ENCODE data around the gene ARL17B.
"Not testable (repeated sequence)": the region's sequence is repeated elsewhere in the genome, so short reads cannot be mapped to it uniquely, and the experiment has no call there.

ARL17B gene

DNA sequence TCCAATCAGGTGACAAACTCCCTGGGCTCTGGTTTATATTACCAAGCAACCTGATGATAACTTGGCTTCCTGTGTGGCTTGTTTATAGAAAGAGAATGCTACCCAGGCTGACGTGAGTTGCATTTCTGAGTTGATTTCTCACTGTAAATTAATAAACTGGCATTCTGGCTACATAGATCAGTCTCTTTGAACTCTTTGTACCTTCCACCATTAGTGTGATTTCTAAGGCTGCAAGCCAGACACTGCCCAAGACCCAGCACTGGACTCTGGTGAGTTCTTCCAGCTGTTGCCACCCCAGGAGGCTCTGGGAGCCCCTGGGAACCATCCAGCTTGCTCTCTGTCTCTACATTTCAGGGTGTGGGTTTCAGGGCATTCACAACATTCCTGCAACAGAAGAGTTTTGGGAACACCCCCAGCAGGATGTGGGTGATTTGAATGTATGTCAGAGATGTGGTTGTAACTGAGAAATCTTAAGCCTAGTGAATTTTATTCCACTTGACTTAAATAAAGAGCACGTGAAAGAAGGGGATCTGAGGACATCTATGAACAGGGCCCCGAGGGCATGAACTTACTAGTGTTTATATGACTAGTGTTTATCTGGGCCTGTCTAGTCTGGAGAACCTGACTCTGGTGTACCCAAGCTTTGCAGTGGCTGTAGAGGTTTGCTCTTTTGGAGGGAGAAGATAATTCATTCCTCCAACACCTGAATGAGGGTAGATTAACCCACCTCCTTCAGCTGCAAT lies 96.9 kb downstream of the ARL17B start (continued):
- TF ChIP-seq ZNF510 (tag by site-specific recombination; IDR thresholded peaks at IDR 0.05; ENCODE audit: insufficient replicate concordance) (no peak), YY2 (tag by site-specific recombination; IDR thresholded peaks at IDR 0.05) (no peak), ZNF184 (tag by site-specific recombination; IDR thresholded peaks at IDR 0.05) (no peak), ZNF169 (tag by site-specific recombination; IDR thresholded peaks at IDR 0.05) (no peak), SCRT1 (tag by site-specific recombination; IDR thresholded peaks at IDR 0.05; ENCODE audit: borderline replicate concordance) (0 out of 2 replicates have a peak, but pooled peaks have one; percentile 52), ZNF830 (tag by site-specific recombination; IDR thresholded peaks at IDR 0.05; ENCODE audit: low read depth) (no peak), BCL6B (tag by site-specific recombination; IDR thresholded peaks at IDR 0.05) (no peak), ZNF791 (tag by site-specific recombination; IDR thresholded peaks at IDR 0.05) (no peak), ZNF785 (tag by site-specific recombination; IDR thresholded peaks at IDR 0.05) (no peak), ZNF404 (tag by site-specific recombination; IDR thresholded peaks at IDR 0.05) (no peak), IKZF3 (tag by site-specific recombination; IDR thresholded peaks at IDR 0.05) (no peak), MEIS1 (CRISPR knock-in tag; IDR thresholded peaks at IDR 0.05; ENCODE audit: borderline replicate concordance) (no peak)
- TF ChIP-seq, protein P1, sequence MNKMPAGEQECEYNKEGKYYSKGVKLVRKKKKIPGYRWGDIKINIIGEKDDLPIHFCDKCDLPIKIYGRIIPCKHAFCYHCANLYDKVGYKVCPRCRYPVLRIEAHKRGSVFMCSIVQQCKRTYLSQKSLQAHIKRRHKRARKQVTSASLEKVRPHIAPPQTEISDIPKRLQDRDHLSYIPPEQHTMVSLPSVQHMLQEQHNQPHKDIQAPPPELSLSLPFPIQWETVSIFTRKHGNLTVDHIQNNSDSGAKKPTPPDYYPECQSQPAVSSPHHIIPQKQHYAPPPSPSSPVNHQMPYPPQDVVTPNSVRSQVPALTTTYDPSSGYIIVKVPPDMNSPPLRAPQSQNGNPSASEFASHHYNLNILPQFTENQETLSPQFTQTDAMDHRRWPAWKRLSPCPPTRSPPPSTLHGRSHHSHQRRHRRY (tag by site-specific recombination; IDR thresholded peaks at IDR 0.05) = no peak
- TF ChIP-seq, protein P2, sequence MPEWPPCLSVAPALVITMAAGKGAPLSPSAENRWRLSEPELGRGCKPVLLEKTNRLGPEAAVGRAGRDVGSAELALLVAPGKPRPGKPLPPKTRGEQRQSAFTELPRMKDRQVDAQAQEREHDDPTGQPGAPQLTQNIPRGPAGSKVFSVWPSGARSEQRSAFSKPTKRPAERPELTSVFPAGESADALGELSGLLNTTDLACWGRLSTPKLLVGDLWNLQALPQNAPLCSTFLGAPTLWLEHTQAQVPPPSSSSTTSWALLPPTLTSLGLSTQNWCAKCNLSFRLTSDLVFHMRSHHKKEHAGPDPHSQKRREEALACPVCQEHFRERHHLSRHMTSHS (tag by site-specific recombination; IDR thresholded peaks at IDR 0.05) = no peak
- TF ChIP-seq, protein P3, sequence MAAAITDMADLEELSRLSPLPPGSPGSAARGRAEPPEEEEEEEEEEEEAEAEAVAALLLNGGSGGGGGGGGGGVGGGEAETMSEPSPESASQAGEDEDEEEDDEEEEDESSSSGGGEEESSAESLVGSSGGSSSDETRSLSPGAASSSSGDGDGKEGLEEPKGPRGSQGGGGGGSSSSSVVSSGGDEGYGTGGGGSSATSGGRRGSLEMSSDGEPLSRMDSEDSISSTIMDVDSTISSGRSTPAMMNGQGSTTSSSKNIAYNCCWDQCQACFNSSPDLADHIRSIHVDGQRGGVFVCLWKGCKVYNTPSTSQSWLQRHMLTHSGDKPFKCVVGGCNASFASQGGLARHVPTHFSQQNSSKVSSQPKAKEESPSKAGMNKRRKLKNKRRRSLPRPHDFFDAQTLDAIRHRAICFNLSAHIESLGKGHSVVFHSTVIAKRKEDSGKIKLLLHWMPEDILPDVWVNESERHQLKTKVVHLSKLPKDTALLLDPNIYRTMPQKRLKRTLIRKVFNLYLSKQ (tag by site-specific recombination; IDR thresholded peaks at IDR 0.05; ENCODE audit: borderline replicate concordance) = no peak

DNA sequence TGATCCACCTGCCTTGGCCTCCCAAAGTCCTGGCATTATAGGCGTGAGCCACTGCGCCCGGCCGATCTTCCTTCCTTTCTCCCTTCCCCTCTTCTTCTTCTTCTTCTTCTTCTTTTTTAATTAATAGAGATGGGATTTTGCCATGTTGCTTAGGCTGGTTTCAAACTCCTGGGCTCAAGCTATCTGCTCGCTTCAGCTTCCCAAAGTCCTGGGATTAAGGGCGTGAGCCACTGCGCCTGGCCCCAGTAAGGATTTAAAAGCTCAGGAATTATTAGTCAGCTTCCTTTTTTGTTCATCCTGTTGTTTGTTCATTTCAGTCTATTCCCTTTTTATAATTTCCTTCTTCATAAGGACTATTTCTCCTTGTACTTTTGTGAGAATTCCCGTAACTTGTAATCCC lies 99.3 kb downstream of the ARL17B start:
- ChIA-PET POLR2A (no interaction called here), CTCF (interaction anchor here (0.7 to 1.3 kb wide), 3 partner anchors 60 to 676 kb away, joined by 3 to 4 read pairs (median 4); no protein-coding TSS in a partner anchor)

DNA sequence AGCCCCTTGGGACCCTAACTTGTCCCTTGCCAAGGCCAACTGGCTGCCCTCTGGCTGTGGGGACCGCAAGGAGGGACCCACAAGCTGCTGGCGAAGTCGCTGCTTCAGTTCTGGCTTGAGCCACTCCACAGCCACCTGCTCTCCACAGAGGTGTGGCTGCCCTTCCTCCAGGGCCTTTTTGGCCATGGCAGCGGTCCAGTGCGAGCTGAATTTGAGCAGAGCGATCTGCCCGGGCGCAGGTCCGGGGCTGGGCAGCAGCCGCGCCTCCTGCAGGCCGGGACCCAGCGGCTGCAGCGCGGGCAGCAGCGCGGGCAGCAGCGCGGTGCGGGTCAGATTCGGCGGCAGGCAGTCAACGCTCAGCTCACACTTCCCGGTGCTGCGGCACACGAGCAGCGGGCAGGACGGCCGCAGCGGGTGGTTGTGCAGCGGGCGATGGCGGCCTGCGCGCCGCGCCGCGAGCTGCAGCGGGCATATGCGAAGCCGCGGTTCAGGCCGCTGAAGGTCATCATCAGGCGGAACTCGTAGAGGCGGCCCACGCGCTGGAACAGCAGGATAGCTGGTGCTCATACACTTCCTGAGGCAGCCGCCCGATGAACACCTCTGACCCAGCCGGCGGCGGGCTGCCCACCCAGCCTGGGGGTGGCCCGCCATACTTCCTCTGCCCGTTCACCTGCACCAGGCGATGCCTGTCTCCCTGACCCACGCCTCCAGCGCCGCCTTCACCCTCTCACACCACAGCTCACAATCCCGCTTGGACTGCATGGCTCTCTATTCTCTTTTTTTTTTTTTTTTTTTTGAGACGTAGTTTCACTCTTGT lies 101.5 kb downstream of the ARL17B start:
- H3K4me3 ChIP-seq (ENCODE audit: low read depth, low read length); H3K36me3 ChIP-seq (ENCODE audit: control insufficient read depth in 2 of 2, insufficient read depth in 1 of 2, low read length in 2 of 2); CTCF ChIA-PET; H3K9me3 ChIP-seq (ENCODE audit: control insufficient read depth, insufficient read depth, low read depth, low read length); H3K27ac ChIP-seq (ENCODE audit: extremely low read depth, low read depth, low read length): not testable (repeated sequence)
- TF ChIP-seq ZNF335 (tag by site-specific recombination; conservative IDR thresholded peaks at IDR 0.05) (peak; percentile 42), HIC1 (tag by site-specific recombination; IDR thresholded peaks at IDR 0.05) (0 out of 2 replicates have a peak, but pooled peaks have one; percentile 30), EGR2 (tag by site-specific recombination; IDR thresholded peaks at IDR 0.05; ENCODE audit: low read depth) (peak; percentile 44; the same call in 1 of the 2 replicates)
- peaks cover 10% of the 10 kb centered on the region for H3K4me1 ChIP-seq (ENCODE audit: control insufficient read depth, insufficient read depth, low read length)
- POLR2A ChIA-PET = interaction anchor here (0.6 to 1.4 kb wide), 2 partner anchors 67 to 674 kb away, joined by 3 to 10 read pairs; partner anchors contain the start of gene KANSL1

More for the DNA sequence above, 99.3 kb downstream of the ARL17B start:
- H3K27ac ChIP-seq (ENCODE audit: extremely low read depth, low read depth, low read length) = no peak overlapping the region
- H3K36me3 ChIP-seq (ENCODE audit: control insufficient read depth in 2 of 2, insufficient read depth in 1 of 2, low read length in 2 of 2) = no peaks in the 10 kb centered on the region; a peak in 1 of 3 replicates
- TF ChIP-seq ZNF366 (tag by site-specific recombination; conservative IDR thresholded peaks at IDR 0.05) (0 out of 2 replicates have a peak, but pooled peaks have one; percentile 11), ZNF423 (tag by site-specific recombination; IDR thresholded peaks at IDR 0.05) (no peak)
- H3K4me3 ChIP-seq (ENCODE audit: low read depth, low read length) = no peak overlapping the region
- H3K9me3 ChIP-seq (ENCODE audit: control insufficient read depth, insufficient read depth, low read depth, low read length) = no peaks in the 10 kb centered on the region
- H3K4me1 ChIP-seq (ENCODE audit: control insufficient read depth, insufficient read depth, low read length) = peaks cover 15% of the 10 kb centered on the region

GRCh38 chr17:46256369-46256768 lies 105.2 kb downstream of the ARL17B start:
- CTCF ChIA-PET = interaction anchor here (0.6 kb wide), 1 partner anchor 204 kb away, joined by 4 read pairs; no protein-coding TSS in a partner anchor
- POLR2A ChIA-PET = interaction anchor here (1.0 kb wide), 1 partner anchor 11 kb away, joined by 4 read pairs; no protein-coding TSS in a partner anchor
- not testable (repeated sequence) for H3K9me3 ChIP-seq (ENCODE audit: control insufficient read depth, insufficient read depth, low read depth, low read length)

More at GRCh38 chr17:46256369-46256768, 105.2 kb downstream of the ARL17B start:
- H3K4me1 ChIP-seq (ENCODE audit: control insufficient read depth, insufficient read depth, low read length); H3K4me3 ChIP-seq (ENCODE audit: low read depth, low read length); H3K36me3 ChIP-seq (ENCODE audit: control insufficient read depth in 2 of 2, insufficient read depth in 1 of 2, low read length in 2 of 2); H3K27ac ChIP-seq (ENCODE audit: extremely low read depth, low read depth, low read length): not testable (repeated sequence)

Measured in HEK293 (cell line).